Neuronal stem cell (in vitro differentiated cells): ENCODE results near the gene DTX1.

Experiments
- DNase-seq: peaks from one replicate; pipeline ENCODE4 v3.0.0-alpha.2; 2013; ENCODE audit warnings: low spot score
- H2AFZ ChIP-seq: one replicate; pipeline ENCODE4 v1.6.1; 2013; ENCODE audit warnings: mild to moderate bottlenecking, low read length, inconsistent platforms
- H2AK5ac ChIP-seq: 2 replicates; pipeline ENCODE4 v1.6.1; 2013; ENCODE audit warnings: low read depth, mild to moderate bottlenecking, inconsistent platforms, low read length, moderate library complexity, mixed read lengths
- H2BK120ac ChIP-seq: 2 replicates; pipeline ENCODE4 v1.6.1; 2013; ENCODE audit warnings: low read depth, mild to moderate bottlenecking, inconsistent platforms, low read length, moderate library complexity, mixed read lengths
- H2BK12ac ChIP-seq: one replicate; pipeline ENCODE4 v1.6.1; 2013; ENCODE audit warnings: low read length, inconsistent platforms
- H2BK15ac ChIP-seq: 2 replicates; pipeline ENCODE4 v1.6.1; 2013; ENCODE audit warnings: mild to moderate bottlenecking, low read length, inconsistent platforms, mixed read lengths
- H2BK5ac ChIP-seq: one replicate; pipeline ENCODE4 v1.6.1; 2013; ENCODE audit warnings: inconsistent platforms, mild to moderate bottlenecking, low read length, moderate library complexity
- H3K14ac ChIP-seq: one replicate; pipeline ENCODE4 v1.6.1; 2013; ENCODE audit warnings: low read length, inconsistent platforms
- H3K18ac ChIP-seq: 2 replicates; pipeline ENCODE4 v1.6.1; 2013; ENCODE audit warnings: low read length, inconsistent platforms
- H3K23ac ChIP-seq: 2 replicates; pipeline ENCODE4 v1.6.1; 2013; ENCODE audit warnings: low read depth, mild to moderate bottlenecking, mixed read lengths, low read length, inconsistent platforms; ENCODE audit not compliant: poor library complexity
- H3K27ac ChIP-seq: replicated peaks from 3 replicates; pipeline ENCODE4 v1.5.1; 2013; ENCODE audit warnings: low read length, inconsistent platforms
- H3K27me3 ChIP-seq, 3 experiments: 2 replicates each; pipeline ENCODE4 v1.6.1; 2013; ENCODE audit warnings: low read length in 3 of 3, mild to moderate bottlenecking in 2 of 3, inconsistent platforms in 1 of 3, low read depth in 1 of 3, mixed read lengths in 1 of 3, moderate library complexity in 1 of 3; ENCODE audit not compliant: control insufficient read depth in 3 of 3, insufficient read depth in 3 of 3
- H3K36me3 ChIP-seq, 2 donors: replicated peaks in 1 of 2; 2 replicates each; pipeline ENCODE4 v1.6.1; 2013; ENCODE audit warnings: low read length in 2 of 2; ENCODE audit not compliant: control insufficient read depth in 2 of 2, insufficient read depth in 2 of 2
- H3K4ac ChIP-seq: 2 replicates; pipeline ENCODE4 v1.6.1; 2013; ENCODE audit warnings: inconsistent platforms, mild to moderate bottlenecking, low read length, moderate library complexity
- H3K4me1 ChIP-seq, 2 donors: 1 replicate in 1 of 2; 2 replicates in 1 of 2; pipeline ENCODE4 v1.6.1; 2013; ENCODE audit warnings: low read length in 2 of 2, low read depth in 1 of 2; ENCODE audit not compliant: control insufficient read depth in 2 of 2, insufficient read depth in 1 of 2
- H3K4me2 ChIP-seq: one replicate; pipeline ENCODE4 v1.6.1; 2013; ENCODE audit warnings: mild to moderate bottlenecking, low read length, inconsistent platforms; ENCODE audit not compliant: insufficient read depth, poor library complexity, severe bottlenecking
- H3K4me3 ChIP-seq, 2 donors: 2 replicates each; pipeline ENCODE4 v1.5.1; 2013; ENCODE audit warnings: low read length in 2 of 2, mild to moderate bottlenecking in 2 of 2, inconsistent platforms in 1 of 2, moderate library complexity in 1 of 2
- H3K79me1 ChIP-seq: one replicate; pipeline ENCODE4 v1.6.1; 2013; ENCODE audit warnings: low read depth, mild to moderate bottlenecking, inconsistent platforms, low read length, moderate library complexity
- H3K9ac ChIP-seq: one replicate; pipeline ENCODE4 v1.6.1; 2013; ENCODE audit warnings: mild to moderate bottlenecking, low read depth, low read length, inconsistent platforms; ENCODE audit not compliant: poor library complexity
- H3K9me3 ChIP-seq, 2 donors: replicated peaks in 1 of 2; 2 replicates each; pipeline versions ENCODE3 to v1.6.1; 2013; ENCODE audit warnings: low read length in 2 of 2, mild to moderate bottlenecking in 2 of 2, inconsistent platforms in 1 of 2, low read depth in 1 of 2, mixed read lengths in 1 of 2, moderate library complexity in 1 of 2; ENCODE audit not compliant: control insufficient read depth in 2 of 2, insufficient read depth in 1 of 2
- H4K8ac ChIP-seq: one replicate; pipeline ENCODE4 v1.6.1; 2013; ENCODE audit warnings: low read depth, mild to moderate bottlenecking, inconsistent platforms, low read length, moderate library complexity
- H4K91ac ChIP-seq: one replicate; pipeline ENCODE4 v1.6.1; 2013; ENCODE audit warnings: low read length, low read depth, mild to moderate bottlenecking, inconsistent platforms; ENCODE audit not compliant: poor library complexity
- WGBS, 2 donors: extraction: QIAGEN DNeasy Blood & Tissue Kit; methylation state at CpG; one replicate each; pipeline ENCODE4 v1.1.7; 2013; ENCODE audit warnings: missing lambda C conversion rate in 2 of 2, mixed read lengths in 1 of 2; ENCODE audit not compliant: insufficient read length in 2 of 2, insufficient replicate concordance in 1 of 2; ENCODE audit errors: extremely low coverage in 2 of 2; 5-methylcytosine and 5-hydroxymethylcytosine counted together

The DTX1 gene

DNA sequence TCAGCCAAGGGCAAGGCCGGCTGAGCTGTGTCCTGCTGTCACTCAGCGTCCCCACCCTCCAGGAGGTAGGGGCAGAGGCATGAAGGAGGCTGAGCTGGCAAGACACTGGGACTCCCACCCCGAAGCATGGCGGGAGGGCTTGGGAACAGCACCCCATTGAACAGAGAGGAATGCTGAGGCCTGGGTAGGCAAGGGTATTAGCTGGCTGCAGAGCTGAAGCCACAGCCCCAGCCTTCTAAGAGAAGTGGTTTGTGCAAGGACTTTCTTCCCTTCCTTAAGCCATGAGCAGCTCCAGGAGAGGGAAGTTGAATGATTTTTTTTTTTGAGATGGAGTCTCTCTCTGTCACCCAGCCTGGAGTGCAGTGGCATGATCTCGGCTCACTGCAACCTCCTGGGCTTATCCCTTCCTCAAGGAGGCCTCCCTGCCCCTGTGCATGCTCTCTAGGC lies 86.4 kb downstream of the DTX1 start:
- Histone ChIP-seq H3K9ac (no peak overlapping the region), H3K27me3 (peaks cover 0 to 16% (median 2%) of the 10 kb centered on the region in 3 experiments), H2AFZ (no peak overlapping the region), H2AK5ac (no peak overlapping the region), H2BK15ac (peak overlapping the region; percentile 8), H3K4ac (no peak overlapping the region), H3K36me3 (no peaks in the 10 kb centered on the region), H3K9me3 (no peaks in the 10 kb centered on the region), H3K27ac (no peak overlapping the region), H4K91ac (no peak overlapping the region), H2BK5ac (no peak overlapping the region), H2BK12ac (no peak overlapping the region), H3K23ac (no peak overlapping the region), H3K79me1 (no peaks in the 10 kb centered on the region), H3K18ac (peak overlapping the region; percentile 55), H4K8ac (no peak overlapping the region), H3K14ac (no peak overlapping the region), H3K4me3 (no peak overlapping the region), H3K4me2 (no peak overlapping the region), H2BK120ac (no peak overlapping the region), H3K4me1 (peaks cover 0 to 3% of the 10 kb centered on the region in 2 donors)
- DNase-seq, result no peak
- no CpG with 5 or more reads among the region's 5 CpGs for WGBS, 2 donors

DNA sequence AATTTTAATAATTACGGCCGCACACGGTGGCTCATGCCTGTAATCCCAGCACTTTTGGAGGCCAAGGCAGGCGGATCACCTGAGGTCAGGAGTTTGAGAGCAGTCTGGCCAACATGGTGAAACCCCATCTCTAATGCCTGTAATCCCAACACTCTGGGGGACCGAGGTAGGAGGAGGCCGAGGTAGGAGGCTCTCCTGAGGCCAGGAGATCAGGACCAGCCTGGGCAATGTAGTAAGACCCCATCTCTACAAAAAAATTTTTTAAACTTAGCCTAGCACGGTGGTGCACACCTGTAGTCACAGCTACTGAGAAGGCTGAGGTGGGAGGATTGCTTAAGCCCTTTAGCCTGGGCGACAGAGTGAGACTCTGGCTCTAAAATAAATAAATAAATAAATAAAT lies 87.4 kb downstream of the DTX1 start:
- no peaks in the 10 kb centered on the region for H3K36me3 ChIP-seq
- no peak for DNase-seq
- no peak overlapping the region for H4K91ac ChIP-seq
- H2BK15ac ChIP-seq, result no peak overlapping the region
- H3K23ac ChIP-seq, result no peak overlapping the region
- H3K4me2 ChIP-seq, result no peak overlapping the region
- no peaks in the 10 kb centered on the region for H3K9me3 ChIP-seq
- H2BK12ac ChIP-seq, result no peak overlapping the region
- H3K14ac ChIP-seq, result no peak overlapping the region
- H3K79me1 ChIP-seq, result no peaks in the 10 kb centered on the region
- H3K27me3 ChIP-seq, result peaks cover 0 to 10% (median 0%) of the 10 kb centered on the region in 3 experiments
- no peak overlapping the region for H2BK5ac ChIP-seq
- no CpG with 5 or more reads among the region's 8 CpGs for WGBS, 2 donors
- H2AK5ac ChIP-seq, result no peak overlapping the region
- H2BK120ac ChIP-seq, result no peak overlapping the region
- no peak overlapping the region for H3K9ac ChIP-seq
- H3K4me3 ChIP-seq, result no peak overlapping the region
- H3K4me1 ChIP-seq, result peaks cover 0 to 3% of the 10 kb centered on the region in 2 donors
- H4K8ac ChIP-seq, result no peak overlapping the region
- no peak overlapping the region for H2AFZ ChIP-seq
- no peak overlapping the region for H3K4ac ChIP-seq
- H3K27ac ChIP-seq, result no peak overlapping the region
- no peak overlapping the region for H3K18ac ChIP-seq

DNA sequence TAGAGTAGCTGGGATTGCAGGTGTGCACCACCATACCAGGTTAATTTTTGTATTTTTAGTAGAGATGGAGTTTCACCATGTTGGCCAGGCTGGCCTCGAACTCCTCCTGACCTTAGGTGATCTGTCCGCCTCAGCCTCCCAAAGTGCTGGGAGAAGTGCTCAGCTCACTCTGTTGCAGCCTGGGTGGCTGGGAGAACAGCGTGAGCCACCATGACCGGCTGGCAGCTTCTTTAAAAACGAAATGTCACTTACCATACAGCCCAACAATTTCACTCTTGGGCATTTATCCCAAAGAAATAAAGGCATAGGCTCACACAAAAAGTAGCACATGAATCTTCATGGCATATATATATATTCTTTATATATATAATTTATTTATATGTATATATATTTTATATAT lies 88.3 kb downstream of the DTX1 start:
- no peaks in the 10 kb centered on the region for H3K9me3 ChIP-seq
- H3K27me3 ChIP-seq, result peaks cover 0 to 10% (median 0%) of the 10 kb centered on the region in 3 experiments
- H3K4me3 ChIP-seq, result no peak overlapping the region
- H3K36me3 ChIP-seq, result no peaks in the 10 kb centered on the region
- H2AFZ ChIP-seq, result no peak overlapping the region
- no CpG with 5 or more reads among the region's 5 CpGs for WGBS, 2 donors
- H3K27ac ChIP-seq, result no peak overlapping the region
- no peak overlapping the region for H3K4me2 ChIP-seq
- no peak overlapping the region for H3K9ac ChIP-seq
- no peak overlapping the region for H3K18ac ChIP-seq
- H4K8ac ChIP-seq, result no peak overlapping the region
- H3K14ac ChIP-seq, result no peak overlapping the region
- no peak overlapping the region for H4K91ac ChIP-seq
- peaks cover 6 to 8% of the 10 kb centered on the region in 2 donors for H3K4me1 ChIP-seq
- H3K23ac ChIP-seq, result no peak overlapping the region
- no peak overlapping the region for H2BK15ac ChIP-seq
- no peak overlapping the region for H3K4ac ChIP-seq
- no peak overlapping the region for H2AK5ac ChIP-seq
- DNase-seq, result no peak
- H2BK120ac ChIP-seq, result no peak overlapping the region
- H2BK12ac ChIP-seq, result no peak overlapping the region
- no peaks in the 10 kb centered on the region for H3K79me1 ChIP-seq
- H2BK5ac ChIP-seq, result no peak overlapping the region

DNA sequence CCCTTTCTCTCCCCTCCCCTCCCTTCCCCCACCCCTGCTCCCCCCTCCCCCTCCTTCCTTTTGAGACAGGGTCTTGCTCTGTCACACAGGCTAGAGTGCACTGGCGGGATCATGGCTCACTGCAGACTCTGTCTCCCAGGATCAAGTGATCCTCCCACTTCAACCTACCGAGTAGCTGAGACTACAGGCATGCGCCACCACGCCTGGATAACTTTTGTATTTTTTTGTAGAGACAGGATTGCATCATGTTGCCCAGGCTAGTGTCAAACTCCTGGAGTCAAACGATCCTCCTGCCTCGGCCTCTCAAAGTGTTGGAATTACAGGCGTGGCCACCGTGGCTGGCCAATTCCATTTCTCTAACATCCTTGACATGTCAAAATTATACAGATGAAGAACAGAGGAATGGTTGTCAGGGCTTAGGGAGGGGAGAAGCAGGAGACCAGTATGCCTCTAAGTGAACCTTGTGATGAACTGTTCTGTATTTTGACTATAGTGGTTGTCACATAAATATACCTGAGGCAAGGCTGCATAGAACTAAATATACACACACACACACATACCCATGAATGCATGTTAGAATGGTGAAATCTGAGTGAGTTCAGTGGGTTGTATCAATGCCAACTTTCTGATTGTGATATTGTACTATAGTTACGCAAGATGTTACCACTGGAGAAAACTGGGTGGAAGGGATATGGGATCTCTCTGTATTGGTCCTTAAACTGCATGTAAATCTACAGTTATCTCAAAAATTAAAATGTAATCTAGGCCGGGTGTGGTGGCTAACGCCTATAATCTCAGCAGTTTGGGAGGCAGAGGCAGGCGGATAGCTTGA lies 89.4 kb downstream of the DTX1 start:
- no peak overlapping the region for H2BK120ac ChIP-seq
- H3K4ac ChIP-seq, result no peak overlapping the region

More for the DNA sequence above, 89.4 kb downstream of the DTX1 start:
- Histone ChIP-seq H3K18ac (no peak overlapping the region), H3K23ac (no peak overlapping the region), H3K27ac (no peak overlapping the region), H3K4me2 (no peak overlapping the region), H3K9ac (no peak overlapping the region), H3K4me1 (peaks cover 15 to 17% of the 10 kb centered on the region in 2 donors), H3K14ac (no peak overlapping the region), H3K9me3 (no peaks in the 10 kb centered on the region), H3K36me3 (no peaks in the 10 kb centered on the region), H2BK12ac (no peak overlapping the region), H3K79me1 (no peaks in the 10 kb centered on the region), H2BK5ac (no peak overlapping the region), H2BK15ac (no peak overlapping the region), H4K8ac (no peak overlapping the region), H2AFZ (no peak overlapping the region), H3K27me3 (peaks cover 0 to 14% (median 0%) of the 10 kb centered on the region in 3 experiments), H3K4me3 (no peak overlapping the region), H2AK5ac (no peak overlapping the region), H4K91ac (no peak overlapping the region)
- DNase-seq, result no peak
- WGBS, 2 donors, result no CpG with 5 or more reads among the region's 12 CpGs
